Measurements from ENCODE around the gene DOP1B.
"Not testable (repeated sequence)": the region's sequence is repeated elsewhere in the genome, so short reads cannot be mapped to it uniquely, and the experiment has no call there.

DOP1B gene

GRCh38 chr21:36135391-36136102 lies 21.1 kb upstream of the DOP1B start:
- peak; percentile 49 for DNase-seq

DNA sequence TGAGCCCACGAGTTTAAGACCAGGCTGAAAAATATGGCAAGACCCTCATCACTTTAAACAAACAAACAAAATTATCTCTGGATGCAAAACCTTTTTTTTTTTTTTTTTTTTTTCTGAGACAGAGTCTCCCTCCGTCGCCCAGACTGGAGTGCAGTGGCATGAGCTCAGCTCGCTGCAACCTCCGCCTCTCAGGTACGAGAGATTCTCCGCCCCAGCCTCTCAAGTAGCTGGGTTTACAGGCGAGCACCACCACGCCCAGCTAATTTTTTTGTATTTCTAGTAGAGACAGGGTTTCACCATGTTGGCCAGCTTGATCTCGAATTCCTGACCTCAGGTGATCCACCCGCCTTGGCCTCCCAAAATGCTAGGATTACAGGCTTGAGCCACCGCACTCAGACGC lies 16.8 kb upstream of the DOP1B start:
- DNase-seq, result not testable (repeated sequence)

- DNase-seq, result peak; percentile 96
Observed at GRCh38 chr21:36141513-36141925, 15.1 kb upstream of the DOP1B start.

DNA sequence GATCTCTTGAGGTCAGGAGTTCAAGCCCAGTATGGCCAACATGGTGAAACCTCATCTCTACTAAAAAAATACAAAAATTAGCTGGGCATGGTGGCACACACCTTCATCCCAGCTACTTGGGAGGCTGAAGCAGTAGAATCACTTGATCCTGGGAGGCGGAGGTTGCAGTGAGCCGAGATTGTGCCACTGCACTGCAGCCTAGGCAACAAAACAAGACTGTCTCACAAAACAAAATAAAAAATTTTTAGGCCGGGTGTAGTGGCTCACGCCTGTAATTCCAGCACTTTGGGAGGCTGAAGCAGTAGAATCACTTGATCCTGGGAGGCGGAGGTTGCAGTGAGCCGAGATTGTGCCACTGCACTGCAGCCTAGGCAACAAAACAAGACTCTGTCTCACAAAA lies 12.4 kb upstream of the DOP1B start:
- DNase-seq, result not testable (repeated sequence)

GRCh38 chr21:36145259-36145658 lies 11.4 kb upstream of the DOP1B start:
- DNase-seq, result no peak

GRCh38 chr21:36147911-36148310 lies 8.7 kb upstream of the DOP1B start:
- no peak for DNase-seq

- DNase-seq, result no peak
Observed at GRCh38 chr21:36148886-36149285, 7.7 kb upstream of the DOP1B start.

- no peak for DNase-seq
Observed at GRCh38 chr21:36149788-36150711, 6.6 kb upstream of the DOP1B start.

DNA sequence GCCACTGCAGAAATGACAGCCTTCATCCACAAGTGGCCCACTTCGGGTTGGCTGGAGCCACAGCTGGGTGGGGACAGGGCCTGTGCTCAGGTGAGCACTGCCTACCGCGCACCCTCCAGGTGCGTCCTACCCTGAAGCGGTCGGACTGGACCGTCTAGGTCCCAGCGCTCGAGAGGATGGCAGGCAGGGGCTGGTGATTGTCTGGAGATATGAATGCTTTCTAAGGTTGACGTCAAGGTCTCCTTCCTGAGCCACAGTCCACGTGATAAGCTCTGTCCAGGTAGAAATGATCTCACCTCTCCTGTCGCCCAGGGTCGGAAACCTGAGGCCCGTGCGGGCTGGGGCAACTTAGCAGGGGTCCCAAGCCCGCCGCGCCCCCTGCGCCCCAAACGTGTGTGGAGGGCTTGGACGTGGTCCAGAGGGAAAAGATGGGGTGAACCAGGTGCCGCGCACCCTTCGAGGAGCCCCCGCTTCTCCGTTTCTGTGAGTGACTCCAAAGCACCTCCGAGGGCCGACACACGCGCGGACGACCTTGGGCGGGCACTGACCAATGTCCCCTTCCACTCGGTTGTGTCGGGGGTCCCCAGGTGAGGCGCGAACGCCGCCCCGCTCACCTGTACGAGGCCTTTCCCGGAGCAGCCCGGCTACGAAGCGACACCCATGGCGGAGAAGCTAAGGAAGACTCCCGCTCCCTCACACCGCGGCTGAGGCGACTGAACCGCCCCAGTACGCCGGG lies 853 bp upstream of the DOP1B start:
- no peak for DNase-seq

DNA sequence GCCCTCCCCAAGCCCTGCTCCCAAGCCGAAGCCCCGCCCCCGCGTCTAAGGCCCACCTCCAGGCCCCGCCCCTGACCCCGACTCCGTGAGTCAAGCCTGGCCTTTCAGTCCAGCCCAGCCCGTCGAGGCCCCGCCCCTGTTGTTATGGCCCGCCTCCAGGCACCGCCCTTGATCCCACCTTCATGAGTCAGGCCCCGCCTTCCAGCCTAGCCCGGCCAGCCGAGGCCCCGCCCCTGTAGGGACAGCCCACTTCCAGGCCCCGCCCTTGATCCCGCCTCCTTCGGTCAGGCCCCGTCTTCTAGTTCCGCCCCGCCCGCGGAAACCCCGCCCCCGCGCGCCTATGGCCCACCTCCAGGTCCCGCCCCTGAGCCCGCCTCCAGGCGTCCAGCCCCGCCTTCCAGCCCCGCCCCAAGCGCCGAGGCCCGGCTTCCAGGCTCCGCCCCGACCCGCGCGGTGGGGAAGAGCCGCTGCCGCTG lies 247 bp upstream of the DOP1B start:
- DNase-seq, result peak; percentile 99

DNA sequence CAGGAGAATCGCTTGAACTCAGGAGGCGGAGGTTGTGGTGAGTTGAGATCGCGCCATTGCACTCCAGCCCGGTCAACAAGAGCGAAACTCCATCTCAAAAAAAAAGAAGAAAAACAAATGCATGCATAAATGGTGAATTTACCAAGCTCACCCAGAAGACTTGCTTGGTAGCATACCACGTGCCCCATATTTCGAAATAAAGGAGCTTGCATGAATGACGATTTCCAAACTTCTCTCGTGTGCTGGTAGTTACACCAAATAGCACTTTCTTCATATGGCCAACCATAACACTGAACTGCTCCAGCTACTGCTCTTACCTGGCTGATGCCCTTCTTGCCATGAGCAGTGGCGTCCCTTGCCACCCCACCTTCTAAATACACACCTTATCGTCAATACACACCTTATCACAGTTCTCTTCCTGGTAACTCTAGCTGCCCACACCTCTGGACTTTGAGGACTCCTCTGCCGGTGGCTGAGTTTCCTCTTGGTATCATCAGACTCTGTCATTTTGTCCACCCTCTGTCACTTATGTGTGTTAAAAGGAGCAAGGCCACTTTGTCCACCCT lies 2.8 kb downstream of the DOP1B start:
- DNase-seq, result no peak

DNA sequence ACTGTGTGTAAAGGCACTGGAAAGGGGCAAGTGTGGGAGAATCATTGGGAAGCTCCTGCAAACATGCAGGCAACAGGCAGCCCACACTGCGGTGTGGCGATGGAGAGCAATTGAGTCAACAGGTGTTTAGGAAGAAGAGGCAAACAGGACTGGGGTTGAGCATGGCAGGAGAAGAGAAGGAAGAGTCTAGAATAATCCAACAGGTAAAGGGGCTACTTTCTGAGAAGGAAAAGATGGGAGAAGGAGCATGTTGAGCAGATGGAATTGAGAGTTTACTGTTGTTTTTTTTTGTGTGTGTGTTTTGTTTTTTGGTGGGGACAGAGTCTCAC lies 4.2 kb downstream of the DOP1B start:
- no peak for DNase-seq

DNA sequence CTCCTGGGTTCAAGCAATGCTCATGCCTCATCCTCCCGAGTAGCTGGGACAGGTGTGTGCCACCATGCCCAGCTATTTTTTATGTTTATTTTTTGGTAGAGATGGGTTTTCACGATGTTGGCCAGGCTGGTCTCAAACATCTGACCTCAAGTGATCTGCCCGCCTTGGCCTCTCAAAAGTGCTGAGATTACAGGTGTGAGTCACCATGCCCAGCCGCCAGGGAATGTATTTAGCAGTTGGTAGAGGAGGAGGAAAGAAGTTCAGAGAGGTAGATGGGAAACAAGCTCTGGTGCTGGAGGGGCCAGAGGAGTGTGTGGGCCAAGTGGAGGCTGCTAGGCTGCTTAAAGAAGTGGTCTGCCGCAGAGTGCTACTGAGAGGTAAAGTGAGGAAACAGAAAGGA lies 6.0 kb downstream of the DOP1B start:
- DNase-seq, result no peak

DNA sequence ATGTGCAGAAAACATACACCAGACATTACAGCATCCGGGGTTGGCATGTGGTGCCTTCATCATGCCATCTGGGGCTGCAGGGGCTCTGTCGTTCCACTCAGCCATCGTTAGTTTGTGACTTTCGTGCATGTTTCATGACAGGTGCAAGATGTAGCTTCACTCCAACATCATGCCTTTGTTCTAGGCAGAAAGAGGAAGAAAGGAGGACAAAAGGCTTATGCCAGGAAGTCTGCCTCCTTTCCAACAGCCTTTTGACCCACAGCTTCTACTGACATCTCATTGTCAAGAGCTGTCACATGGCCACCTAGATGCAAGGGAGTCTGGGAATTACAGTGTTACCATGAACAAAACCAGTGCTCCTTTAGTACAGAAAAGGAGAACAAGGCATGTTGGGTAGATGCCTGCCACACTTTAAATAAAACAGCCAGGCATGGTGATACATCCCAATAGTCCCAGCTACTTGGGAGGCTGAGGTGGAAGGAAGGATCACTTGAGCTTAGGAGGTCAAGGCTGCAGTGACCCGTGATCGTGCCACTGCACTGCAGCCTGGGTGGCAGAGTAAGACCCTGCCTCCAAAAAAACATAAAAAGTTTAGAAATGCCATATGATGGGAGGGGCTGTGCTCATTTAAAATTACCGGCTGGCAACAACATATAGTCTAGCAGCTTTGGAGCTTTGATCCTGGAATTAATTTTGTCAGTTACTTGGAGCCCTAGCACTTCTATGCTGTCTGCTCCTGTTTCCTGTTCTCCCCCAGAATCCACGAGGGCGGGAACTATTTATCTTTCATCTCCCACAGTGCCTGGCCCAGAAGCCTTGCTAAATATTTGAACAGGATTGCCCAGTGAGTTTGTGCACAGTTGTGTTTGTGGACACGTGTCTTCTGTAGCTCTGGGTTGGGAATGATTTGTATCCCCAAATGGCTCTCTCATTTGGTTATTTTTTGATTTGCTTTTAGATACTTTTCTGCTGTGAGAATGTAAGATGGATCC lies 7.4 kb downstream of the DOP1B start:
- peak; percentile 17 for DNase-seq

DNA sequence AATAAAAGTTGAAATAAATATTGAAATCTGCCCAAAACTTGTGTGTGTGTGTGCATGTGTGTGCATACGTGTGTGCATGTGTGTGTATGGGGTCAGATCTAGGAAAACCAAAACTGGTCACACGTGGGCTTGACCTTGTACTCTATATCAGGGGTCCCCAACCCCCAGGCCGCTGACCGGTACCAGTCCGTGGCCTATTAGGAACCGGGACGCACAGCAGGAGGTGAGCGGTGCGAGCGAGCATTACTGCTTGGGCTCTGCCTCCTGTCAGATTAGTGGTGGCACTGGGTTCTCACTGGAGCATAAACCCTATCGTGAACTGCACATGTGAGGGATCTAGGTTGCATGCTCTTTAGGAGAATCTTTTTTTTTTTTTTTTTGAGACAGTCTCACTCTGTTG lies 8.7 kb downstream of the DOP1B start:
- no peak for DNase-seq

GRCh38 chr21:36166705-36167104 lies 10.1 kb downstream of the DOP1B start:
- no peak for DNase-seq

DNA sequence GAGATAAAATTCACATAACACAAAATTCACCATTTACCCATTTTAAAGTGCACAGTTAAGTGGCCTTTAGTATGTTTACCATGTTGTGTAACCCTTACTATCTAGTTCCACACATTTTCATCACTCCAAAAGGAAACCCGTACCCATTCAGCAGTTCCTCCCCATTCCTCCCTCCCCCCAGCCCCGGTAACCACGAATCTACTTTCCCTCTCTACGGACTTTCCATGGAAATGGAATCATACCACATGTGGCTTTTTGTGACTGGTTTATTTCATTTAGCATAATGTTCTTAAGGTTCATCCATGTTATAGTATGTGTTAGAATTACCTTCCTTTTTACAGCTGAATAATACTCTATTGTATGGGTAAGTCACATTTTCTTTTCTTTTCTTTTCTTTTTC lies 10.9 kb downstream of the DOP1B start:
- DNase-seq, result no peak

GRCh38 chr21:36169470-36170128 lies 13.0 kb downstream of the DOP1B start:
- DNase-seq, result no peak

- DNase-seq, result no peak
Observed at GRCh38 chr21:36170823-36171222, 14.2 kb downstream of the DOP1B start.

- DNase-seq, result no peak
Observed at GRCh38 chr21:36171336-36171735, 14.7 kb downstream of the DOP1B start.

DNA sequence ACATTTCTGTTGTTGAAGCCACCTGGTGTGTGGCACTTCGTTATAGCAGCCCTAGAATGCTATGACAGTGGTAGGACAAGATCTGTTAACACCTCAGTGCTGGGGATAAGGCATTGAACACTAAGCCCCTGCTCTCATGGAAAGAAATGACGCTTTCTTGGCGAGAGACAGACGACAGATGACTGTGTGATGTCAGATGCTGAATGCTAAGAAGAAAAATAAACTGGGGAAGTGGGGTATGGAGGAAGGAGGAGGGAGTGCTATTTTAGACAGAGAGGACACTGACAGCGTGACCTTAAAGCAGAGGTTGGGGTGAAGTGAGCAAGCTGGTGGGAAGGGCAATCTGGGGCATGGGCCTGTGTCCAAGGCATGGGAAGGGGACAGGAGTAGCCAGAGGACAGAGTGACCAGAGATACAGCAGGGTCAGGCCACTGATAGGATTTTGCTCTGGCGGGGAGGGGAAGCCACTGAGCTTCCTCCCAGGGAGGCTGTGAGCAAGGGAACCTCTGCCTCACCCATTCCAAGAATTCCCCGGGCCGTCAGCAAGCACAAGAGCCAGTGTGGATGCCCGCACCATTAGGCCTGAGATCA lies 15.2 kb downstream of the DOP1B start:
- no peak for DNase-seq
